C4-2B (cell line): ENCODE measurements around the gene FLNC.

ENCODE experiments used
- H3K27ac ChIP-seq: fragments of 450-650 bp; 2 replicates; pipeline ENCODE4 v1.5.1; 2017
- ZFX ChIP-seq: fragments of 450-650 bp; IDR thresholded peaks from 2 replicates; pipeline ENCODE4 v1.6.1; 2017
- TF ChIP-seq, protein P1 (sequence below): fragments of 450-650 bp; conservative IDR thresholded peaks from 2 replicates; pipeline ENCODE4 v1.5.1; 2017; ENCODE audit warnings: mild to moderate bottlenecking

The FLNC gene

DNA sequence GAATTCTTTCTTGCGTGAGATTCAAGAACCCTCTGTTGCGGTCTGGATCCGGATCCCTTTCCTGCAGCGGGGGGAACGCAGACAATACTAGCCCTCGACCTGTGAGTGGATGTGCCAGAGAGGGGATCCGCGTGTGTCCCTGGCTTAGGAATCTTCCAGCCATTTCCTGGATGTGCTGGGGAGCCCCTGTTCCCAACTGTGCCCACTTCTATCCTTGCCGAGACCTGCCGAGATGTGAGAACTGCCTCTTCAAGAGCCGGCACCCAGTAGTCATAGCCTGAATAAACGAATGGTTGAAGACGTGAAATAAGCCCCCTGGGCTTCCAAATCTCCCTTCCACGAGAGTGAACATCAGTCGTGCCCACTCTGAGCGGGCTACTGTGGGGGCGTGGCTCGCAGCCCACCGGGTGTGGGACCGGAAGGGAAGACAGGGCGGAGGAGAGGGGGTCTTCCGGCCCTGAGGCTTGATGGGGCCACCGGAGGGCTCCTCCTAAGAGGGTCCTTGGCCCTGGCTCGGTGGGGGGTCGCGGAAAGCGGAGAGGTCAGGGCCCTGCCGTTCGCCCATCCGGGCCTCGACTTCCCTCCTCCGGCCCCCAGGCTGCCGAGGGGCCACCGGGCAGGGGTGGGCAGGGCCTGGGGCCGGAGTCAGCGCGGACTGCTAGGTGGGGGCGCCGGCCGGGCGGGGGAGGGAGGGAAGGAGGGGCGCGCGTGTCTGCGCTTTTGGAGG lies 39.7 kb upstream of the FLNC start:
- TF ChIP-seq, protein P1, sequence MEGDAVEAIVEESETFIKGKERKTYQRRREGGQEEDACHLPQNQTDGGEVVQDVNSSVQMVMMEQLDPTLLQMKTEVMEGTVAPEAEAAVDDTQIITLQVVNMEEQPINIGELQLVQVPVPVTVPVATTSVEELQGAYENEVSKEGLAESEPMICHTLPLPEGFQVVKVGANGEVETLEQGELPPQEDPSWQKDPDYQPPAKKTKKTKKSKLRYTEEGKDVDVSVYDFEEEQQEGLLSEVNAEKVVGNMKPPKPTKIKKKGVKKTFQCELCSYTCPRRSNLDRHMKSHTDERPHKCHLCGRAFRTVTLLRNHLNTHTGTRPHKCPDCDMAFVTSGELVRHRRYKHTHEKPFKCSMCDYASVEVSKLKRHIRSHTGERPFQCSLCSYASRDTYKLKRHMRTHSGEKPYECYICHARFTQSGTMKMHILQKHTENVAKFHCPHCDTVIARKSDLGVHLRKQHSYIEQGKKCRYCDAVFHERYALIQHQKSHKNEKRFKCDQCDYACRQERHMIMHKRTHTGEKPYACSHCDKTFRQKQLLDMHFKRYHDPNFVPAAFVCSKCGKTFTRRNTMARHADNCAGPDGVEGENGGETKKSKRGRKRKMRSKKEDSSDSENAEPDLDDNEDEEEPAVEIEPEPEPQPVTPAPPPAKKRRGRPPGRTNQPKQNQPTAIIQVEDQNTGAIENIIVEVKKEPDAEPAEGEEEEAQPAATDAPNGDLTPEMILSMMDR: no peak
- no peak for TF ChIP-seq ZFX
- H3K27ac ChIP-seq: peak overlapping the region; percentile 80

DNA sequence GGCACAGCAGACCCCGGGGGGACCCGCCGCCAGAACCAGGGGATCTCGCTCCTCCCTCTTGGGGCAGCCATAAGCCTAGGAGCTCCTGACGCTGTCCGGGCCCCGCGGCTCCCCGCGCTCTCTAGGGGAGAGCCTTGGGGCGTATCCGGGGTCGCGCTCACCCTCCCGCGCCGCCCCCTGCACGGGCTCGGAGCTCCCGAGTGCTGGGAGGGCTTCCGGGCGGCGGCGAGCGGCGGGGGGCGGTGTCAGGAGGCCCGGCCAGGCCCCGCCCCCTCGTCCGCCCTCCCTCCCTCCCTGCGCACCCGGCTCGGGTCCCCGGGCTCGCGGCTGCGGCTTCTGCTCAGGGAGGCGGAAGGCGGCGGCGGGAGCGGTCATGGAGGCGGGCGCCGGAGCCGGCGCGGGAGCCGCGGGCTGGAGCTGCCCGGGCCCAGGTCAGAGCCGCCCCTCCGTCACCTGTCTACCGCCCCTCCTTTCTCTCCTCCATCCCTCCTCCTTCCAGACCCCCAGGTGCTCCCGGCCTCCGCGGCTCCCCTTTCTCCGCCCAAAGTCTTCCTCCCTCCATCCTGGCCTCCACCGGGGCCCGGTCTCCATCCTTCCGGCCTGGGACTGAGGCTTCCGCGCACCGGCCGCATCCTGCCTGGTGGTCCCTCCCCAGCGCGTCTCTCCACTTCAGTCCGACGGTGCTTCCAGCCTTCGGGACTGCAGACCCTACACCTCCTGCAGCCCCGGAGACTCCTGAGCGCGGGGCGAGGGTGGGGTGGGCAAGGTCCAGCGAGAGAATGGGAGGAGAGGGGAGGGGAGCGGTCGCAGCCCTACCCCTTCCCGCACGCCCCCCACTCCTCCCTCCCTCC lies 38.9 kb upstream of the FLNC start, which contains the start of gene CCDC136:
TSS of gene CCDC136 (plus strand) at position 848 of the 851 bp plus-strand sequence. CDS start 444 bp downstream, outside the sequence.
- H3K27ac ChIP-seq: peak within 1 kb of the TSS; percentile 80

DNA sequence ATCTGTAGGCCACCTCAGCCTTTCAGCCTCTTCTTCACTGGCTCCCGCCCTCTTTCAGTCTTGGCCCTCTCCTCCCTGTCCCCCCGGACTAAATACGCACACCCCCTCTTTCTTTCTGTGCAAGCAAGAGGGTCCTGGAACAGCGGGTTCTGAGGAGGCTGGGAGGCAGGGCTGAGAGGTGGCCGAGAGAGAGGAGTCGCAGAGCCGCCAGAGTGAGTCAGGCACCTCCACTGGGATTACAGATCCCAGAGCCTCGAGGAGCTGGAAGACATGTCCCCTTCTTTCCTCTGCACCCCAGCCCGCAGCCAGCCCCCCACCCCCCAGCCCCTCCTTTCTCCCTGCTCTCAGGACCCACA lies 38.3 kb upstream of the FLNC start:
- TF ChIP-seq, protein P1: no peak
- TF ChIP-seq ZFX: no peak
- H3K27ac ChIP-seq: peak overlapping the region; percentile 80

More for the DNA sequence above, 38.9 kb upstream of the FLNC start, which contains the start of gene CCDC136:
- TF ChIP-seq, protein P1: no peak
- TF ChIP-seq ZFX: peak; percentile 71; the same call in 1 of the 2 replicates

DNA sequence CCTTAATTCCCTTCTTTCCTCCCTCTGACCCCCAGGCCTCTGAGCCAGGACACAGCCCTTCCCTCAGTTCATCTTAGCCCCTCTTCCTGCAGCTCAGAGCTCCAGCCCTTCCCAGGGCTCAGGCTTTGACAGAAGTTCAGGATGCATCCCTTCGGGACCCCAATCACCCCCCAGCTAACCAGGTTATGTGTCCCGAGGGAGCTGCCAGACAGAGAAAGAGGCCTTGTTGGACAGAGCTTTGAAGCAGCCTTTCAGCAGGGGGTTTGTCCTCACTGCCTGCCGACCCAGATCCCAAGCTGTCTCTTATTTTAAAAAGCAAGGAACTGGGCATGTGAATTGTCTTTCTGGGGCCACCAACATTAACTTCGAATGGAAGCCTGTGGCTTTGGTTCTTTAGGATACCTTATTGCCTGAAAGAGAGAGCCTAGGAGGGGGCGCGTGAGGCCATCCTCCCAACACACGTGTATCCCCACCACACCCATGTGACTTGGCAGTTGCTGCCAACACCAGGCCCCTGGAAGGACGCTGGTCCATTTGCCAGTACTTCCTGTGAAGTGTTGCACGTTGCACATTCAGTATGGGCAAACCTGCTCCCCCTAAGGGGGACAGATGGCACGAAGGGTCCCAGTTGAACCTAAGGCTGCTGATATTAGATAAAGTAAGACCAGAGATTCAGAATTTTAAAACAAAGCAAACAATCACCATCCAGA lies 37.6 kb upstream of the FLNC start:
- TF ChIP-seq ZFX: no peak
- TF ChIP-seq, protein P1: no peak
- H3K27ac ChIP-seq: no peak overlapping the region; the same call in 1 of the 2 replicates

DNA sequence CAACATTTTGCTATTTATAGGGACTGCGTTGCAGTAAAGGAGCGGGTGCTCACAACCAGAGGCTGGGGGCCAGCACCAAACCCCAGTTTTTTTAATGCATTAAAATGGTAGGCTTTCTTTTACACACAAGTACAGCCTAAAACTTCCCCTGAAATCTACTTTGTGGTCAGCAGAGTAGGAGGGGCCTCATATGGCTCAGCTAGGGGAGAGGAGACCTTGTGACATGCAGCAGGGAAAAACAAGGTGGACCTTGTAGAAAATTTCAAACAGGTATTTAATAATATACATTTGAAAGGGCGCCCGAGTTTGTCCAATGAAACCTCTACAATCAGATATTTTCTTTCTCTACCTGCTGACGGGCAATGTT lies 37.0 kb upstream of the FLNC start:
- TF ChIP-seq, protein P1: no peak
- no peak for TF ChIP-seq ZFX

DNA sequence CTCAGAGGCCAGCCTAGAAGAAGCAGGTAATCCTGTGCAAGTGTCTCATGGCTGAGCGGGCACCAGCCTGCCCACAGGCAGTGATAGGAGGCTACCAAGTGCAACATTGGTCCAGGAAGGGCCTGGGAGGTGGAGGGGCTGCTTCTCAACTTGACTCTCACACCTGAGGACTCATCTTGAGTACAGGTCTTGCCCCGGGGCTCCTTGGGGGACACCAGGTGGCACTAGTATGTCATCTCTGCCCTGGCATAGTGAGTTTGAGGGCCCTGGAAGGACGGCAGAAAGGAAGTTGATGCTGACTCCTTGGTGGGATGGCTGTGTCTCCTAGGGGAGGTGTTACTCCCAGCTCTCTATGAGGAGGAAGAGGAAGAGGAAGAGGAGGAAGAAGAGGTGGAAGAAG lies 36.2 kb upstream of the FLNC start:
- H3K27ac ChIP-seq: no peak overlapping the region
- TF ChIP-seq, protein P1: no peak
- TF ChIP-seq ZFX: no peak

More for the DNA sequence above, 37.0 kb upstream of the FLNC start:
- H3K27ac ChIP-seq: no peak overlapping the region
